ENCODE data around the gene RPRM. TPM values are rescaled to one million over a fixed set of nuclear protein-coding genes. Genes with fewer than 3 reads are reported as not detected.

Gene RPRM
- total RNA-seq, 1 donor, result 0.27 TPM

DNA sequence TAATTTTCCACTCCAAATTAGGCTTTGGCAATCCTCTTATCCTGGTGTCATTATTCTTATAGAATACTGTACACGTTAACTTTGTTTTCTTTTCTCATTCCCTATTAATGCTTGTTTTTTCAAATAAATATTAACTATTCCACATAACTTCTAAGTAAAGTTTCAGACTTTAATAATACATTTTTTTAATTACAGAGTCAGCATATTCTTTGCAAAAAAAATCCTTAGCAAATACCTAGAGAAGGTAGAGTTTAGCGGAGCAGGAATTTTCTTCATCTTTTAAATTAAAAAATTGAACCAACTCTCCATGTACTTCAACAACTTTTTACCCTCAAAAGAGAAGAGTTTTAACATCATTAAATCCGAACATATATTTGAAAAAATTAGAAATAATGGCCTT is 45.2 kb downstream of the RPRM start:
- no peak overlapping the region for H3K4me3 ChIP-seq (ENCODE audit: low read depth, low read length)
- DNase-seq (ENCODE audit: low read depth), result no peak
- TF ChIP-seq, protein P1, sequence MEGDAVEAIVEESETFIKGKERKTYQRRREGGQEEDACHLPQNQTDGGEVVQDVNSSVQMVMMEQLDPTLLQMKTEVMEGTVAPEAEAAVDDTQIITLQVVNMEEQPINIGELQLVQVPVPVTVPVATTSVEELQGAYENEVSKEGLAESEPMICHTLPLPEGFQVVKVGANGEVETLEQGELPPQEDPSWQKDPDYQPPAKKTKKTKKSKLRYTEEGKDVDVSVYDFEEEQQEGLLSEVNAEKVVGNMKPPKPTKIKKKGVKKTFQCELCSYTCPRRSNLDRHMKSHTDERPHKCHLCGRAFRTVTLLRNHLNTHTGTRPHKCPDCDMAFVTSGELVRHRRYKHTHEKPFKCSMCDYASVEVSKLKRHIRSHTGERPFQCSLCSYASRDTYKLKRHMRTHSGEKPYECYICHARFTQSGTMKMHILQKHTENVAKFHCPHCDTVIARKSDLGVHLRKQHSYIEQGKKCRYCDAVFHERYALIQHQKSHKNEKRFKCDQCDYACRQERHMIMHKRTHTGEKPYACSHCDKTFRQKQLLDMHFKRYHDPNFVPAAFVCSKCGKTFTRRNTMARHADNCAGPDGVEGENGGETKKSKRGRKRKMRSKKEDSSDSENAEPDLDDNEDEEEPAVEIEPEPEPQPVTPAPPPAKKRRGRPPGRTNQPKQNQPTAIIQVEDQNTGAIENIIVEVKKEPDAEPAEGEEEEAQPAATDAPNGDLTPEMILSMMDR (IDR thresholded peaks at IDR 0.05; ENCODE audit: insufficient read depth, low read length), result no peak

- TF ChIP-seq, protein P1 (IDR thresholded peaks at IDR 0.05; ENCODE audit: insufficient read depth, low read length), result no peak
- no peak for DNase-seq (ENCODE audit: low read depth)
- H3K4me3 ChIP-seq (ENCODE audit: low read depth, low read length), result no peak overlapping the region
Measured at GRCh38 chr2:153432381-153432780, 46.2 kb downstream of the RPRM start.

- H3K4me3 ChIP-seq (ENCODE audit: low read depth, low read length), result no peak overlapping the region
- no peak for DNase-seq (ENCODE audit: low read depth)
- TF ChIP-seq, protein P1 (IDR thresholded peaks at IDR 0.05; ENCODE audit: insufficient read depth, low read length), result no peak
Measured at GRCh38 chr2:153431114-153431513, 47.4 kb downstream of the RPRM start.

Small RNA genes lying within 50 kb of the gene (small RNA-seq; reads per million reads assigned to genes)
- gene RF00275, result not detected

Measured in fibroblast of the aortic adventitia (primary cell).